Endothelial cell of umbilical vein (primary cell): ENCODE measurements around the gene FAM3A. TPM values are rescaled to one million over a fixed set of nuclear protein-coding genes. Genes with fewer than 3 reads are reported as not detected.

Experiments used
- BruUV-seq: library from RNA; stranded (reverse); fragments of 400-500 nt; replicated peaks from 2 replicates; lab custom pipeline; 2021; lab: Mats Ljungman, UMichigan
- CTCF ChIA-PET: fragments of 300-600, 350-600 bp; sonication (Branson Sonifier 250); formaldehyde crosslinking; loops from one replicate; lab custom pipeline; 2021; ENCODE audit warnings: antibody characterized with exemption, inconsistent platforms; lab: Charles Lee
- POLR2A ChIA-PET: fragments of 300-600, 350-600 bp; sonication (Branson Sonifier 250); formaldehyde crosslinking; loops from one replicate; lab custom pipeline; 2021; ENCODE audit warnings: antibody characterized with exemption, inconsistent platforms; lab: Charles Lee
- DNase-seq: peaks from one replicate; pipeline ENCODE4 v3.0.0-alpha.2; 2011; ENCODE audit warnings: low read depth, low spot score
- FAIRE-seq: peaks from 2 replicates; lab custom pipeline; 2011; peaks lifted over from hg19 to GRCh38; lab: Jason Lieb, UNC
- H2AFZ ChIP-seq: 2 replicates; pipeline ENCODE4 v1.6.0; 2012; ENCODE audit warnings: low read depth, low read length, control low read depth, inconsistent platforms
- H3K27ac ChIP-seq: 2 replicates; pipeline ENCODE4 v1.5.1; 2011; ENCODE audit warnings: low read depth, mild to moderate bottlenecking, control low read depth, low read length, moderate library complexity; ENCODE audit not compliant: insufficient read depth
- H3K27me3 ChIP-seq, 2 experiments: 2 replicates each; pipeline versions ENCODE4 v1.6.0 to v1.6.1; 2011; ENCODE audit warnings: low read length in 2 of 2, mixed read lengths in 1 of 2; ENCODE audit not compliant: control insufficient read depth in 2 of 2, insufficient read depth in 2 of 2
- H3K36me3 ChIP-seq, 2 experiments: 2 replicates in 1 of 2; 3 replicates in 1 of 2; pipeline ENCODE4 v1.5.1; 2011; ENCODE audit warnings: low read length in 2 of 2, mild to moderate bottlenecking in 1 of 2, moderate library complexity in 1 of 2; ENCODE audit not compliant: control insufficient read depth in 2 of 2, insufficient read depth in 2 of 2; ENCODE audit errors: extremely low read depth in 1 of 2
- H3K4me1 ChIP-seq: 3 replicates; pipeline ENCODE4 v1.5.1; 2011; ENCODE audit warnings: mild to moderate bottlenecking, low read length; ENCODE audit not compliant: control insufficient read depth, insufficient read depth; ENCODE audit errors: extremely low read depth
- H3K4me2 ChIP-seq: 2 replicates; pipeline ENCODE4 v1.6.1; 2011; ENCODE audit warnings: low read length, control low read depth, mixed read lengths; ENCODE audit not compliant: insufficient read depth
- H3K4me3 ChIP-seq, 3 experiments: fragments of 200-600 bp in 1 of 3; sonication (generic), shearing (Covaris generic) in 1 of 3; replicated peaks in 1 of 3; 2 replicates each; pipeline ENCODE4 v1.5.1; 2011 to 2016; ENCODE audit warnings: control low read depth in 3 of 3, low read length in 3 of 3, mild to moderate bottlenecking in 2 of 3, inconsistent platforms in 1 of 3, low read depth in 1 of 3, moderate library complexity in 1 of 3; ENCODE audit not compliant: insufficient read depth in 1 of 3
- H3K79me2 ChIP-seq: 2 replicates; pipeline ENCODE4 v1.6.0; 2012; ENCODE audit warnings: low read length, inconsistent platforms; ENCODE audit not compliant: control insufficient read depth, insufficient read depth
- H3K9ac ChIP-seq: replicated peaks from 2 replicates; pipeline ENCODE3; 2011; ENCODE audit warnings: low read length, control low read depth; ENCODE audit not compliant: insufficient read depth; ENCODE audit errors: extremely low read depth
- H3K9me1 ChIP-seq: replicated peaks from 3 replicates; pipeline ENCODE4 v1.6.0; 2011; ENCODE audit warnings: mild to moderate bottlenecking, low read length; ENCODE audit not compliant: control insufficient read depth, insufficient read depth; ENCODE audit errors: extremely low read depth
- H3K9me3 ChIP-seq: replicated peaks from 2 replicates; pipeline ENCODE4 v1.5.1; 2012; ENCODE audit warnings: low read length, inconsistent platforms; ENCODE audit not compliant: control insufficient read depth, insufficient read depth
- H4K20me1 ChIP-seq: replicated peaks from 2 replicates; pipeline ENCODE3; 2011; ENCODE audit warnings: mild to moderate bottlenecking, low read length; ENCODE audit not compliant: control insufficient read depth, insufficient read depth; ENCODE audit errors: extremely low read depth
- EZH2 ChIP-seq: IDR thresholded peaks from 2 replicates; pipeline ENCODE4 v1.6.1; 2012; ENCODE audit warnings: borderline replicate concordance, low read depth, mild to moderate bottlenecking, moderate library complexity, low read length, inconsistent platforms; ENCODE audit not compliant: severe bottlenecking
- MAX ChIP-seq: IDR thresholded peaks from 2 replicates; pipeline ENCODE4 v1.6.1; 2011; ENCODE audit not compliant: insufficient read depth, insufficient read length
- POLR2AphosphoS5 ChIP-seq: IDR thresholded peaks from 2 replicates; pipeline ENCODE4 v1.6.1; 2012; ENCODE audit warnings: low read depth, mild to moderate bottlenecking, control low read depth, low read length, moderate library complexity; ENCODE audit not compliant: insufficient read depth
- dilution Hi-C: fragments of 300-500 bp; cut with MboI; formaldehyde crosslinking; loops from one replicate; pipeline ENCODE4 v1.15.0; 2019; ENCODE audit warnings: low sequenced_read_pairs; ENCODE audit not compliant: extremely low pct_ligation_motif_present
- intact Hi-C: fragments of 100-400 bp; cut with micrococcal nuclease; formaldehyde crosslinking; loops from one replicate; pipeline ENCODE4 v1.10.0; 2022
- polyA plus RNA-seq, 4 experiments: library from polyadenylated mRNA; depleted of rRNA in 3 of 4; stranded (reverse) in 3 of 4; unstranded in 1 of 4; fragments of >200 nt; gene quantifications; 2 replicates each; pipeline versions ENCODE4 v1.2.1 to v1.2.3, GENCODE V29; 2011 to 2012; ENCODE audit warnings: missing spikeins in 1 of 4
- total RNA-seq: library from RNA; stranded (reverse); gene quantifications from 2 replicates; pipeline ENCODE4 v1.2.3, GENCODE V29; 2021

FAM3A gene
- total and polyA plus RNA-seq, 2 donors (not counting 3 experiments of a cell fraction or from before 2014, with no cell fraction given) = 32.0 to 42.9 TPM

GRCh38 chrX:154547245-154548027 lies 31.4 kb upstream of the FAM3A start, which contains the start of gene IKBKG:
Gene IKBKG, plus strand, starts transcription at chrX:154547620. Its CDS starts 4,383 bp downstream, at chrX:154552003.
- DNase-seq = peak; percentile 91
- ChIA-PET POLR2A (interaction anchor here (0.6 kb wide), 1 partner anchor 176 kb away, joined by 6 read pairs; no protein-coding TSS in a partner anchor), CTCF (interaction anchor here (0.8 kb wide), 1 partner anchor 20 kb away, joined by 3 read pairs; no protein-coding TSS in a partner anchor)
- intact Hi-C loops (no loop called here), dilution Hi-C loops (no loop called here)
- Histone ChIP-seq H2AFZ (peak within 1 kb of the TSS; percentile 42), H3K4me2 (peak within 1 kb of the TSS; percentile 83), H3K4me3 (peak within 1 kb of the TSS; percentile 66 to 92 (median 68)), H3K36me3 (no peaks in the 10 kb centered on the region), H3K9me3 (no peaks in the 10 kb centered on the region), H3K79me2 (peaks cover 58% of the 10 kb centered on the region), H3K27me3 (no peaks in the 10 kb centered on the region), H3K9me1 (no peaks in the 10 kb centered on the region), H4K20me1 (no peaks in the 10 kb centered on the region), H3K4me1 (peaks cover 17% of the 10 kb centered on the region), H3K9ac (peak within 1 kb of the TSS; percentile 93), H3K27ac (peak within 1 kb of the TSS; percentile 85)
- peak; percentile 96 for FAIRE-seq
- BruUV-seq = TSS peak; percentile 58
- TF ChIP-seq POLR2AphosphoS5 (peak; percentile 55), MAX (no peak), EZH2 (no peak)
